OCI-M2 (cell line): ENCODE results near the gene OR9I1.

ENCODE experiments used
- DNase-seq: peaks from one replicate; lab custom pipeline; 2025; ENCODE audit not compliant: unreplicated experiment; lab: John Stamatoyannopoulos, UW

Gene OR9I1

GRCh38 chr11:58125469-58125868, at the start of gene OR9I1:
Gene OR9I1 (minus strand): TSS chr11:58125530. CDS start chr11:58119444, 6,086 bp downstream.
- no peak for DNase-seq

GRCh38 chr11:58165504-58166106, 40.3 kb upstream of the OR9I1 start:
- DNase-seq: no peak

- DNase-seq: no peak
These were observed 39.7 kb upstream of the OR9I1 start for GRCh38 chr11:58164990-58165389.

- no peak for DNase-seq
These were observed 39.1 kb upstream of the OR9I1 start for GRCh38 chr11:58164389-58164788.

- no peak for DNase-seq
These were observed 27.5 kb upstream of the OR9I1 start for GRCh38 chr11:58152781-58153180.

GRCh38 chr11:58142761-58143160, 17.4 kb upstream of the OR9I1 start:
- no peak for DNase-seq

GRCh38 chr11:58135171-58135570, 9.8 kb upstream of the OR9I1 start:
- DNase-seq: no peak

- DNase-seq: no peak
These were observed 8.8 kb upstream of the OR9I1 start for GRCh38 chr11:58134151-58134550.

- no peak for DNase-seq
These were observed 8.2 kb upstream of the OR9I1 start for GRCh38 chr11:58133309-58134076.

- DNase-seq: no peak
These were observed 2.0 kb upstream of the OR9I1 start for GRCh38 chr11:58127350-58127749.

GRCh38 chr11:58121096-58121495, 4.2 kb downstream of the OR9I1 start:
- no peak for DNase-seq

- no peak for DNase-seq
These were observed 27.9 kb downstream of the OR9I1 start for GRCh38 chr11:58097437-58097836.

- DNase-seq: no peak
These were observed 38.8 kb downstream of the OR9I1 start for GRCh38 chr11:58086528-58086927.

GRCh38 chr11:58075781-58076180, 49.5 kb downstream of the OR9I1 start:
- DNase-seq: no peak

GRCh38 chr11:58070585-58070984, 54.7 kb downstream of the OR9I1 start:
- DNase-seq: no peak

GRCh38 chr11:58068655-58069054, 56.7 kb downstream of the OR9I1 start:
- DNase-seq: no peak

GRCh38 chr11:58067685-58068084, 57.6 kb downstream of the OR9I1 start:
- no peak for DNase-seq
